A673 (cell line): Measurements from ENCODE around the gene PLCD3.

ENCODE experiments used
- EZH2 ChIP-seq: fragments of 200-600 bp; sonication (generic); IDR thresholded peaks from 2 replicates; pipeline ENCODE4 v1.6.1; 2017; ENCODE audit warnings: borderline replicate concordance, low read depth, mild to moderate bottlenecking, mixed read lengths, antibody characterized with exemption, low read length; ENCODE audit not compliant: poor library complexity, severe bottlenecking
- TF ChIP-seq, protein P1 (sequence below): fragments of 300-800, 200-600 bp; sonication (generic); conservative IDR thresholded peaks from 2 replicates; pipeline ENCODE4 v1.5.1; 2017; ENCODE audit warnings: low read depth, mild to moderate bottlenecking, antibody characterized with exemption, low read length, moderate library complexity, mixed read lengths

DNA sequence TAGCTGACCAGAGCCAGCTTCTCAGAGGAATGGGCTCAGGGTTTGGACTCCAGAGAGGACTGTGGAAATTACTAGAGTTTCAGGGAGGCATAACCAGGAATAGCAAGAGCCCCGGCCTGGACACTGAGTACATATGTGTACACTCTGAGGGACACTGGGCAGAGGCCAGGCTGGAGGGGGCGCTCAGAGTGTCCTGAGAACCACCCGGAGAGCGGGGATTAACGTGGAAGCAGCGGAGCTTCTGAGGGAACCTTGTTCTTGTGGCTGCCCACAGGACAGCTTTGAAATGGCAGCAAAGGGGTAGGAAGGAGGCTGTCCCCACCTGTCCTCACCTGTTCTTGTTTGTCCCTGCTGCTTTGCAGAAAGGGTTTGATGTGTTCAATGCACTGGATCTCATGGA lies 27.8 kb downstream of the PLCD3 start:
- TF ChIP-seq, protein P1, sequence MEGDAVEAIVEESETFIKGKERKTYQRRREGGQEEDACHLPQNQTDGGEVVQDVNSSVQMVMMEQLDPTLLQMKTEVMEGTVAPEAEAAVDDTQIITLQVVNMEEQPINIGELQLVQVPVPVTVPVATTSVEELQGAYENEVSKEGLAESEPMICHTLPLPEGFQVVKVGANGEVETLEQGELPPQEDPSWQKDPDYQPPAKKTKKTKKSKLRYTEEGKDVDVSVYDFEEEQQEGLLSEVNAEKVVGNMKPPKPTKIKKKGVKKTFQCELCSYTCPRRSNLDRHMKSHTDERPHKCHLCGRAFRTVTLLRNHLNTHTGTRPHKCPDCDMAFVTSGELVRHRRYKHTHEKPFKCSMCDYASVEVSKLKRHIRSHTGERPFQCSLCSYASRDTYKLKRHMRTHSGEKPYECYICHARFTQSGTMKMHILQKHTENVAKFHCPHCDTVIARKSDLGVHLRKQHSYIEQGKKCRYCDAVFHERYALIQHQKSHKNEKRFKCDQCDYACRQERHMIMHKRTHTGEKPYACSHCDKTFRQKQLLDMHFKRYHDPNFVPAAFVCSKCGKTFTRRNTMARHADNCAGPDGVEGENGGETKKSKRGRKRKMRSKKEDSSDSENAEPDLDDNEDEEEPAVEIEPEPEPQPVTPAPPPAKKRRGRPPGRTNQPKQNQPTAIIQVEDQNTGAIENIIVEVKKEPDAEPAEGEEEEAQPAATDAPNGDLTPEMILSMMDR = no peak
- TF ChIP-seq EZH2 = no peak
